ENCODE measurements around the gene MYO7B.

Gene MYO7B

GRCh38 chr2:127574656-127575055, 39.2 kb downstream of the MYO7B start:
- DNase-seq (ENCODE audit: low read depth), result no peak

- no peak for DNase-seq (ENCODE audit: low read depth)
Measured at GRCh38 chr2:127575185-127575765, 39.8 kb downstream of the MYO7B start.

GRCh38 chr2:127575941-127576432, 40.5 kb downstream of the MYO7B start:
- no peak for DNase-seq (ENCODE audit: low read depth)

- DNase-seq (ENCODE audit: low read depth), result no peak
Measured at GRCh38 chr2:127576433-127577207, 41.1 kb downstream of the MYO7B start.

DNA sequence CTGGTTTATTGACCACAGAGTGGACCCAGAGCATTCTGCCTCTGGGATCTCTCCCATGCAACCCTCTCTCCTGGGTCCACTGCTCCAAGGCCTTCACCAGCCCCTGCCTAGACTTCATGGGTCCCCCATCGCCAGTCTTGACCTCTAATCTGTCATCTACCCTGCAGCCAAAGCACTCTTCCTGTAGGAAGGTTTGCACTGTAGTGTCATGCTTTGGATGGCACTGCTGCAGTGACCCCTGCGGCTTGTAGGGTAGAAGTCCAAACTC, 41.7 kb downstream of the MYO7B start:
- DNase-seq (ENCODE audit: low read depth), result no peak

- no peak for DNase-seq (ENCODE audit: low read depth)
Measured at GRCh38 chr2:127577503-127577902, 42.0 kb downstream of the MYO7B start.

DNA sequence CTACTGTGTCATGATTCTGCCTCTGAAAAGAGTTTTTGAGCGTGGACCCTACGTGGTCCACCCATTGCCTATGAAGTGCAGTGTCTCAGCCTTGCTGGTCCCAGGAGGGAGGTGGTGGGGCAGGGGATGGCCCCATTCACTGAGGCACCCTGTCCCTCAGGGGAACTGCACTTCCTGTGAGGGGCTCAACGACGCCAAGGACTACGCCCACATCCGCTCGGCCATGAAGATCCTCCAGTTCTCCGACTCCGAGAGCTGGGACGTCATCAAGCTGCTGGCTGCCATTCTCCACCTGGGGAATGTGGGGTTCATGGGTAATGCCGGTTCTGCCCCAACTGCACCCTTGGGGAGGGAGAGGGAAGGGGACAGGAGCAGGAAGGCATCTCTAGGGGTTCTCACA, 42.5 kb downstream of the MYO7B start:
- no peak for DNase-seq (ENCODE audit: low read depth)

GRCh38 chr2:127578411-127578810, 42.9 kb downstream of the MYO7B start:
- no peak for DNase-seq (ENCODE audit: low read depth)

GRCh38 chr2:127579231-127579630, 43.7 kb downstream of the MYO7B start:
- DNase-seq (ENCODE audit: low read depth), result no peak

DNA sequence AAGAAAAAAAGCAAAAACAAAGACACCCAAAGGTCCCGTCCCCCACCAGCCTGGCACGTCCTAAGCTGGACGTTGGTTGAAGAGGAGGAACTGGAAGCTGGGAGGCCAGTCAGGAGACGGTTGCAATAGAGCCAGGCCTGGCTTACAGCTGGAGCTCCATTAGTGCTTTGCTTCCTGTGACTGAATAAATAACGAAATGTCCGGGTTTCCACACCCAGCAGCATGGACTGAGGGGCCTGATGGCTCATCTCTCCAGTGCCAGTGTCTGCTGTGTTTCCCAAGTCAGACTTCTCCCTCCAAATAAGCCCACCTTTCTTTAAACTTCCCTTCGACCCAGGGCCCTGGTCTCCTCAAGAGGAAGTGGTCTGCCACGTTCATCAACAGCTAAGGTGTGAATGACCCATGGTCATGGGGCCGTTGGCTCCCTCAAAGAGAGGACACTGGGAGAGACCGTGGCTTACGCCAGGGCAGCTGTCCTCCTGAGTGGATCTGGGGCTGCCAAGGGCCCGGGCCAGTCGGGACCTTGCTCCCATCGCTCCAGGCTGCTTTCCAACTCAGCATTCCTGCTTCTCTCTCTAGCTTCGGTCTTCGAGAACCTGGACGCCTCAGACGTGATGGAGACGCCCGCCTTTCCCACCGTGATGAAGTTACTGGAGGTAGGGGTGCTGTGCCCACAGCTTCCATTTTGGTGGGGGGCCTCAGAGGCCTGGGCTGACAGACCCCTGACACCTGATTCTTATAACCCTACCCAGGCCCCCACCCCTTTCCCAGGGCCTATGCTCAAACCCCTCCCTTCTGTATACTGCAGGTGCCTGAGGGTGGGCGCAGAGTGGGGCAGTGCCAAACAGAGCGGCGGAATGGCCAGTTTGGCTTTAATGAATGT, 44.9 kb downstream of the MYO7B start:
- DNase-seq (ENCODE audit: low read depth), result no peak

DNA sequence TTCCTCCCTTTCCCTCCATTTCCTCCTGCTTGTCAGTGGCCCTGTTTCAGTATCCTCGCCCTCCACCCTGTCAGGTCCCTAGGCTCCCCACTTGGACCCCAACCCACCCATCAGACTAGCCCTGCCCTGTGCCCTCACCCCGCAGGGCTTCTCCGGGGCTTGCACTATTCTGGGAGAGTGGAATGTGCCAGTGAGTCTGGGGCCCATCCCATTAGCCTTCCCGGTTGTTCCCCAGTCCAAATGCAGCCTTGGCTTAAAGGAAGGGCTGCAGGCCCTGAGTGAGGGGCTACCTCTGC, 45.5 kb downstream of the MYO7B start:
- no peak for DNase-seq (ENCODE audit: low read depth)

DNA sequence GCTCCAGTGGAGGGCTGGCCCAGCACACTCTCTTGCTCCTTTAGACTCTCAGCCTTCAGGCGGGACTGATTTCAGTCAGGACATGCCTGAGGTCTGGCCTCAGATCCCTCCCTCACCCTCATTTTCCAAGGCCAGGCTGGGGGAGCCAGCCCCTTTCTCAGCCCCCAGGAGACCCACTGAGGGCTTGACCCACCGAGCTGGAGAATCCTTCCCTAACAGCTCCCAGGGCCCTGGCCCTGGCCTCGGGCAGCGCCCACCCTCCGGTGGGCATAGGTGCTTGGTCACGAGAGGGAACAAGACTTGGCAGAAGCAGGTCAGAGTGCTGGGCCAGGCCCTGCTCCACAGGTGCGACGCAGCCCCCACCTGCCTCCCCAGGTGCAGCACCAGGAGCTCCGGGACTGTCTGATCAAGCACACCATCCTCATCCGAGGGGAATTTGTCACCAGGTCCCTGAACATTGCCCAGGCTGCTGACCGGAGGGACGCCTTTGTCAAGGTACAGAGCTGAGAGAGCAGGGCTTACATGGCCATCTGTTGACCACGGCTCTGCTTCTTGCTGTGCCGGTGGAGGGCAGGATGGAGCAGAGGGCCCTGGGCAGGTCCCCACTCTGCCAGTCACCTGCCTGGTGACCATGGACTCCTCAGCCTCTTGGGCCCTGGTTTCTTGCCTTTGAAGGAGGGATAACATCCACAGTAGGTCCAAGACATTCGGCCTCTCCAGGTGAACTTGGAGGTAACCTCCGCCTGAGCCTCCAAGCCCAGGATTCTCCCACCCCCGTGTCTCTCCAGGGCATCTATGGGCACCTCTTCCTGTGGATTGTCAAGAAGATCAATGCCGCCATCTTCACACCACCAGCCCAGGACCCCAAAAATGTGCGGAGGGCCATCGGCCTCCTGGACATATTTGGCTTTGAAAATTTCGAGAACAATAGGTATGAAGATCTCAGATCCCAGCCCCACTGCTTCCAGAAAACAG, 46.3 kb downstream of the MYO7B start:
- DNase-seq (ENCODE audit: low read depth), result no peak

GRCh38 chr2:127582863-127583861, 47.7 kb downstream of the MYO7B start:
- no peak for DNase-seq (ENCODE audit: low read depth)

- DNase-seq (ENCODE audit: low read depth), result no peak
Measured at GRCh38 chr2:127584047-127584446, 48.6 kb downstream of the MYO7B start.

DNA sequence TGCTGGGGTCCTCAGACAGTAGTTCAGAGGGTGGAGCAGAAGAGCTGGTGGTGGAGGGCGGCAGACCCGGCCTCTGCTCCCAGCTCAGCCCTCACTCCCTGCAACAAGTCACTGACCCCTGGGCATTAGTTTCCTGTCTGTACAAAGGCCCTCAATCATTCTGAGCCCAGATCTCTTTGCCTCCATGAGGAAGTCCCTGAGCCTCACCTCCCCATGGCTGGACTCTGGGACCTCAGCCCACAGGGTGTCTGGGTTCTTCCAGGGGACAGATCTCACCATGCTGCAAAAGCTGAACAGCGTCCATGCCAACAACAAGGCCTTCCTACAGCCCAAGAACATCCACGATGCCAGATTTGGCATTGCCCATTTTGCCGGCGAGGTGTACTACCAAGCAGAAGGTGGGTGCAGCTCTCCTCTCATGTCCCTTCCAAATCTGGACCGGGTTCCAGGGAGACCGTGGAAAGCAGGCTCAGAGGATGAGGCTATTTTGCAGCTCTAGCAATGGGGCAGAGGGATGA, 49.1 kb downstream of the MYO7B start:
- DNase-seq (ENCODE audit: low read depth), result no peak

DNA sequence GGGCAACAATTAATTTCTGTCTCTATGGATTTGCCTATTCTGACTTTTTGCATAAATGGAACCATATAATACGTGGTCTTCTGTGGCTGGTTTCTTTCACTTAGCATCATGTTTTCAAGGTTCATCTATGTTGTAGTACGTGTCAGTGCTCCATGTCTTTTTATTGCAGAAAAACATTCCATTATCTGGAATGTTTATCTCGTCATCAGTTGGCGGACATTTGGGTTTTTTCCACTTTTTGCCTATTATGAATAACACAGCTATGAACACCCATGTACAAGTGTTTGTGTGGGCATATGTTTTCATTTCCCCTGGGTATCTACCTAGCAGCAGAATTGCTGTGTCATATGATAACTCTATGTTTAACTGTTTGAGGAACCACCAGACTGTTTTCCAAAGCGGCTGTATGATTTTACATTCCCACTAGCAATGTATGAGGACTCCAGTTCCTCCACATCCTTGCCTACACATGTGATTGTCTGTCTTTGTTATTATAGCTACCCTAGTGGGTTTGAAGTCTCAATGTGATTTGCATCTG, 49.9 kb downstream of the MYO7B start:
- no peak for DNase-seq (ENCODE audit: low read depth)

GRCh38 chr2:127586136-127586535, 50.7 kb downstream of the MYO7B start:
- DNase-seq (ENCODE audit: low read depth), result no peak

- DNase-seq (ENCODE audit: low read depth), result no peak
Measured at GRCh38 chr2:127586746-127587295, 51.3 kb downstream of the MYO7B start.

GRCh38 chr2:127588241-127588640, 52.8 kb downstream of the MYO7B start:
- no peak for DNase-seq (ENCODE audit: low read depth)

DNA sequence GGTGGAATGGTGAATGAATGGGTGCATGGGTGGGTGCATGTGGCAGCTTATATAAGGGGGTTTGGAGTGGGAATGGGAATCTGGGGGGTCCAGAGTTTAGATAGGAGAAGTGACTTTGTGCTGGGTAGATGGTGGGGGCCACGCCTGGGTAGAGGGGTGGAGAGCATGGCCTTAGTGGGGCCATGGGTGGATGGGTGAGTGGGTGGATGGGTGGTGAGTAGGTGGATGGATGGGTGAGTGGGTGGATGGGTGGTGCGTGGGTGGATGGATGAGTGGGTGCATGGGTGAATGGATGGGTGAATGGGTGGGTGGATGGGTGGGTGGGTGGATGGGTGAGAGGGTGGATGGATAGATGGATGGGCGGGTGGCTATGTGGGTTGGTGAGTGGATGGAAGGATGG, 53.9 kb downstream of the MYO7B start:
- DNase-seq (ENCODE audit: low read depth), result no peak
